HG03159 (cell line): ENCODE data around the gene NFIL3.

Experiments used
- ATAC-seq: cut with Tn5 transposase; IDR thresholded peaks from one replicate; pipeline ENCODE4 v1.9.1; 2021; ENCODE audit warnings: mild to moderate bottlenecking, moderate library complexity; ENCODE audit not compliant: unreplicated experiment

NFIL3 gene

GRCh38 chr9:91361291-91362050 is 62.2 kb downstream of the NFIL3 start, which contains the start of gene AUH:
AUH (minus strand) TSS chr9:91361918; CDS start chr9:91361889, 29 bp downstream.
- peak; percentile 86 for ATAC-seq

DNA sequence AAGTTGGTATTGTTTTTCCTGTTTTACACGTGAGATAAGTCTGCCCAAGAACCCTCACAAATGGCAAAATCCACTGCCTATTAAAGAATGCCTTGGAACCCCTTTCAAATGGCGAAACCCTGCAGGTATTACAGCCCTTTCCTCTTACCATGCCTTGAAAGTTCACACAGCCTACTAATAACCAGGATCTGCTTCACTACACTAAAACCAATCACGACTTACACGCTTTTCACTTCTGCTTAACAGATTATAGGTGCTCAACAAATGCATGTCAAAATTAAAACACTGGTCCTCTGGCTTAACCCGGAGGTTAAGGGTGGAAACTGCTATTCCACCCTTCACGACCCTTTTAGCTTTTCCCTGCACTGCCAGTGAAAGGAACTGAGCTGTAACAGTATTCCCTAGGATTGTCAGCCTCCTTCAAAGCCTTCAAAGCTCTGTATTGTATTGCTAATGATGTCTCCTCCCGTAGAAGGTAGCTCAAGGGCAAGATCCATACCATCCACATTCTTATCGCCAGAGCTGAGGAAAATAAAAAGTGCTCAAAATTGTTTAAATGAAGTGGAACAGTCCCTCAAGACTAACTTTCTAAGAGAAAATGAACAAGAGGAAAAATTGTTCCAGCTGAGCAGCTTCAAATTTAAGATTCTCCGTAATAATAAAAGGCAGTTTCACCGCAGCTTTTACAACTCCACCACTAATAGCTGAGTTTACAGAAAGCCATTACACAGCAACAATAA is 62.9 kb downstream of the NFIL3 start:
- ATAC-seq, result no peak

DNA sequence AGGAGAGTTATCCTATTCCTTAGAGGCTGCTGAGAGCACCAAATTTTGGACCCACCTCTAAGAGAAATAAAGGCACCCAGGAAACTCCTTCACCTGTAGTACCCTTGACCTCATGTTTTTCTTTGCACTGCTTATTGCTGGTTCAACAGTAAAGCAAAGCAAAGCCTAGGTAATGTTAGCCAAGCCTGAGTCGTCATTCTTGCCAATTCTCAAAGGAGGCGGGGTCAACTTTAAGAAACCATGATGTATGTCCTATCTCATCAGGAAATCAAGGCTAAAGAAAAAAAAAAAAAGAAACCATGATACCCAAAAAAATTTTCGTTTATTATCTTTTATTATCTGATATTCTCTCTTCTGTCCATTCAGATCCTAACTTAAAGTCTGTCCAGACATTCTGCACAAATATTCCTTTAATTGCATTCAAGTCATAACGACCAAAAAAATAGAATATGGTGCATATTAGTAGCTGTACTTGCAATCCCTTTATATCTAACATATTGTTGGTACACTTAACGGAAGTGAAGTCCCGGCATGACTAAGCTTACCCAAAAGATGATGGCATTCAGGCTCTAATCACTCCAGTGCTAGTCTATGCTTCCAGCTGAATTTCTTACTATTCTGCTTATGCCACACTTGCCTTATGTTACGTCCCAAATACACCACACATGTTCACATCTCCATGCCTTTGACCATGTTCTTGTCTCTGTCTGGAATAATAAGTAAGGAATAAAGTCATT is 63.7 kb downstream of the NFIL3 start:
- ATAC-seq, result no peak

DNA sequence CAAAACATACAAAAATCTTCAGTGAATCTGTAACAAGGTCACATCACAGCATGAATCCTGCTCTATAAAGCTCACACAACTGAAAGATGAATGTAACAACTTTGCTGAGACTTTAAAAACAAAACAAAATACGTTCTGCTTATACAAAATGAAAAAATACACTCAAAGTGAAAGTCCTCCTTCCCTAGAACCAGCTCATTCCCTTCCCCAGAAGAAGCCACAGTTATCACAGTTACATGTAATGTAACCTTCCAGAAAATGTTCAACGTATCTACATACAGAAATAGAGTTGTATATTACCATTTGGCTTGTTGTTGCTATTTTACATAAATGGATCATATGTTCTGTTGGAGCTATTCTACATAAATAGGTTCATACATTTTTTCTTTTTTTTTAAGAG is 64.5 kb downstream of the NFIL3 start:
- ATAC-seq, result no peak
